HepG2 (cell line): ENCODE data around the gene YPEL4. TPM values are rescaled to one million over a fixed set of nuclear protein-coding genes. Genes with fewer than 3 reads are reported as not detected.

ENCODE experiments used
- FOXP1 ChIP-seq, 2 experiments: fragments of 450-650 bp in 1 of 2; IDR thresholded peaks; 2 replicates each; pipeline ENCODE4 v1.6.1; 2017 to 2018; ENCODE audit warnings: antibody characterized with exemption in 1 of 2
- GFI1 ChIP-seq: sonication (generic); formaldehyde crosslinking; IDR thresholded peaks from 2 replicates; pipeline ENCODE4 v1.5.0; 2020; ENCODE audit warnings: missing genetic modification reagents, mild to moderate bottlenecking, borderline replicate concordance
- GLI4 ChIP-seq: sonication (generic); formaldehyde crosslinking; IDR thresholded peaks from 2 replicates; pipeline ENCODE4 v1.5.1; 2020; ENCODE audit warnings: missing genetic modification reagents, mild to moderate bottlenecking, moderate library complexity, borderline replicate concordance
- HIVEP1 ChIP-seq: sonication (generic); formaldehyde crosslinking; IDR thresholded peaks from 2 replicates; pipeline ENCODE4 v1.4.0; 2020; ENCODE audit warnings: mild to moderate bottlenecking, missing genetic modification reagents
- HOXA7 ChIP-seq: sonication (generic); formaldehyde crosslinking; IDR thresholded peaks from 2 replicates; pipeline ENCODE4 v1.8.1; 2022; ENCODE audit warnings: mild to moderate bottlenecking, missing genetic modification reagents, moderate library complexity
- JUND ChIP-seq: sonication (generic); formaldehyde crosslinking; IDR thresholded peaks from 2 replicates; pipeline ENCODE4 v1.8.0; 2022; ENCODE audit warnings: mild to moderate bottlenecking, missing genetic modification reagents
- MAFF ChIP-seq: IDR thresholded peaks from 2 replicates; pipeline ENCODE4 v1.6.1; 2011; ENCODE audit warnings: low read depth, low read length, improper control_type of control experiment
- MEIS2 ChIP-seq: sonication (generic); formaldehyde crosslinking; IDR thresholded peaks from 2 replicates; pipeline ENCODE4 v1.9.0; 2021; ENCODE audit warnings: mild to moderate bottlenecking, missing genetic modification reagents
- MXD4 ChIP-seq: IDR thresholded peaks from 2 replicates; pipeline ENCODE4 v1.6.1; 2016; ENCODE audit warnings: mild to moderate bottlenecking, missing biosample characterization, missing genetic modification reagents
- SMAD1 ChIP-seq: sonication (generic); formaldehyde crosslinking; IDR thresholded peaks from 2 replicates; pipeline ENCODE4 v1.4.0; 2020; ENCODE audit warnings: missing genetic modification reagents, low read depth, mild to moderate bottlenecking, borderline replicate concordance
- SP4 ChIP-seq: sonication (generic); formaldehyde crosslinking; IDR thresholded peaks from 2 replicates; pipeline ENCODE4 v1.8.1; 2023; ENCODE audit warnings: mild to moderate bottlenecking, missing genetic modification reagents
- ZBTB3 ChIP-seq: sonication (generic); formaldehyde crosslinking; IDR thresholded peaks from 2 replicates; pipeline ENCODE4 v1.4.0; 2020; ENCODE audit warnings: low read depth, mild to moderate bottlenecking, moderate library complexity, missing genetic modification reagents, borderline replicate concordance
- ZFP90 ChIP-seq: sonication (generic); formaldehyde crosslinking; IDR thresholded peaks from 2 replicates; pipeline ENCODE4 v1.8.0; 2022; ENCODE audit warnings: missing genetic modification reagents, mild to moderate bottlenecking, inconsistent platforms, borderline replicate concordance
- ZNF501 ChIP-seq: sonication (generic); formaldehyde crosslinking; IDR thresholded peaks from 2 replicates; pipeline ENCODE4 v1.5.1; 2020; ENCODE audit warnings: mild to moderate bottlenecking, moderate library complexity, missing genetic modification reagents
- ZNF557 ChIP-seq: sonication (generic); formaldehyde crosslinking; IDR thresholded peaks from 2 replicates; pipeline ENCODE4 v1.4.0; 2020; ENCODE audit warnings: missing genetic modification reagents
- ZSCAN31 ChIP-seq: sonication (generic); formaldehyde crosslinking; IDR thresholded peaks from 2 replicates; pipeline ENCODE4 v1.5.0; 2020; ENCODE audit warnings: low read depth, mild to moderate bottlenecking, missing genetic modification reagents
- polyA plus RNA-seq, 8 experiments: library from polyadenylated mRNA; depleted of rRNA in 3 of 8; stranded (reverse) in 7 of 8; unstranded in 1 of 8; fragments of >200 nt; fragmentation: Illumina TruSeq in 4 of 8; extraction: Trizol in 4 of 8; gene quantifications; 2 replicates each; pipeline versions ENCODE4 v1.2.1 to v1.2.3, GENCODE V29; 2011 to 2016; ENCODE audit warnings: low read depth in 4 of 8, missing spikeins in 1 of 8, mixed read lengths in 1 of 8; ENCODE audit not compliant: insufficient read depth in 1 of 8
- total RNA-seq, 5 experiments: library from RNA; depleted of rRNA; stranded (reverse); fragments of >200 nt; fragmentation: Illumina TruSeq; extraction: Trizol; gene quantifications; 2 replicates each; pipeline ENCODE4 v1.2.3, GENCODE V29; 2016; ENCODE audit warnings: low read depth in 1 of 5
- TF ChIP-seq, protein P1 (sequence below): sonication (generic); formaldehyde crosslinking; IDR thresholded peaks from 2 replicates; pipeline ENCODE4 v1.5.1; 2020; ENCODE audit warnings: missing genetic modification reagents, mild to moderate bottlenecking, borderline replicate concordance
- TF ChIP-seq, protein P2 (sequence below): sonication (generic); formaldehyde crosslinking; IDR thresholded peaks from 2 replicates; pipeline ENCODE4 v1.4.0; 2020; ENCODE audit warnings: missing genetic modification reagents, borderline replicate concordance
- TF ChIP-seq, protein P3 (sequence below): fragments of 450-650 bp; IDR thresholded peaks from 2 replicates; pipeline ENCODE4 v1.6.1; 2016
- TF ChIP-seq, protein P4 (sequence below): sonication (generic); formaldehyde crosslinking; IDR thresholded peaks from 2 replicates; pipeline ENCODE4 v1.5.1; 2020; ENCODE audit warnings: mild to moderate bottlenecking, missing genetic modification reagents, moderate library complexity
- TF ChIP-seq, protein P5 (sequence below): sonication (generic); formaldehyde crosslinking; IDR thresholded peaks from 2 replicates; pipeline ENCODE4 v1.4.0; 2020; ENCODE audit warnings: missing genetic modification reagents
- TF ChIP-seq, protein P6 (sequence below): sonication (generic); formaldehyde crosslinking; IDR thresholded peaks from 2 replicates; pipeline ENCODE4 v1.8.0; 2023; ENCODE audit warnings: mild to moderate bottlenecking, missing genetic modification reagents

YPEL4 gene
- total and polyA plus RNA-seq, 2 of the 13 experiments (the other 11 are each of a cell fraction or from before 2014, with no cell fraction given): 0.04 TPM; not detected in 1

DNA sequence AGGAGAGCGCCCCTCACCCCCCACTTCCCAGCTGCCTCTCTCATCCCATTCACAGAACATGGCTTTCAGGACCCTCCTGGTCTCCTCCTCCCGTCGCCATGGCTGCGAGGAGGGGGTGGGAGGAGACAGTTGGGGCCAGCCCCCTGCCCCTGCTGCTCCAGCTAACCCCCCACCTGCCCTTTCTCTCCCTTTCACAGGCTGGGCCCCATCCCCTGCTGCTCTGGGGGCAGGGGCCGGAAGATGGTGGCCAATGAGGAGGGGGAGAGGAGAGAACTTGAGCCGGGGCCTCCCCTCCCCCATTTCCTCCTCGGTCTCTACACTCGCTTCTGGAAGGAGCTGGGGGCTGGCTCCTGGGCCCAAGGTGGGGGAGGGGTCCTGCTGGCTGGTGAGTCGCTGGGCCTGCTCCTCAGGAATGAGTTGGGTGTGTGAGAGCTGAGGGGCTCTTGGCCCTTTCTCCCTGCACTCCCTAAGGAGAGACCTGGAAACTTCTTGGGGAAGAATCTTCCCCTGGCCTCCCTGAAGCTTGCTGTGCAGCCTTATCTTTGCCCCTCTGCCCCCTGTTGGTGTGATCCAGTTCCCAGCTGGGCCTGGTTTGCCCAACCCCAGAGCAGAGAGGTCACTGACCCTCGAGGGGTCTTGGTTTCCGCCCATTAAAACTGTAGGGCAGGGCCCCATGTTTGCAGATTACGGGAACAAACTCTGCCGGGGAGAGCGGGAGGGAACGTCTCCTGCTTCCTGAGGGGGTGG lies 10.2 kb downstream of the YPEL4 start (continued):
- TF ChIP-seq SP4 (no peak), SMAD1 (CRISPR knock-in tag) (no peak), MAFF (no peak), ZNF557 (no peak), ZNF501 (CRISPR knock-in tag) (no peak), GFI1 (CRISPR knock-in tag) (0 out of 2 replicates have a peak, but pooled peaks have one; percentile 36), JUND (CRISPR knock-in tag) (no peak), ZFP90 (CRISPR knock-in tag) (0 out of 2 replicates have a peak, but pooled peaks have one; percentile 35), GLI4 (CRISPR knock-in tag) (no peak), ZBTB3 (no peak), FOXP1 (IDR thresholded peaks at IDR 0.05) (no peak), FOXP1 (CRISPR knock-in tag; IDR thresholded peaks at IDR 0.05) (peak; percentile 33; the same call in 1 of the 2 replicates), MEIS2 (no peak), HOXA7 (CRISPR knock-in tag) (no peak), HIVEP1 (CRISPR knock-in tag) (peak; percentile 57; the same call in 1 of the 2 replicates), MXD4 (CRISPR knock-in tag) (peak; percentile 19; the same call in 1 of the 2 replicates), ZSCAN31 (CRISPR knock-in tag) (0 out of 2 replicates have a peak, but pooled peaks have one; percentile 28)
- TF ChIP-seq, protein P1, sequence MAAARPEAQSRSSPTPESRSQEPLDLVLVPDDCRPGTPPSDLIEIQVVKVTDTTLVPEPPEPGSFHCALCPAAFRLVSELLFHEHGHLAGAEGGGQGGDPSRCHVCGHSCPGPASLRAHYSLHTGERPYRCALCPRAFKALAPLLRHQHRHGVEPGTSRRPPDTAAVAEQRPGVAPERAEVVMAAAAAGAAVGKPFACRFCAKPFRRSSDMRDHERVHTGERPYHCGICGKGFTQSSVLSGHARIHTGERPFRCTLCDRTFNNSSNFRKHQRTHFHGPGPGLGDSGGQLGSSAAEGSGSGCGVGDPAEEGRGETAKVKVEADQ (CRISPR knock-in tag): no peak
- TF ChIP-seq, protein P2, sequence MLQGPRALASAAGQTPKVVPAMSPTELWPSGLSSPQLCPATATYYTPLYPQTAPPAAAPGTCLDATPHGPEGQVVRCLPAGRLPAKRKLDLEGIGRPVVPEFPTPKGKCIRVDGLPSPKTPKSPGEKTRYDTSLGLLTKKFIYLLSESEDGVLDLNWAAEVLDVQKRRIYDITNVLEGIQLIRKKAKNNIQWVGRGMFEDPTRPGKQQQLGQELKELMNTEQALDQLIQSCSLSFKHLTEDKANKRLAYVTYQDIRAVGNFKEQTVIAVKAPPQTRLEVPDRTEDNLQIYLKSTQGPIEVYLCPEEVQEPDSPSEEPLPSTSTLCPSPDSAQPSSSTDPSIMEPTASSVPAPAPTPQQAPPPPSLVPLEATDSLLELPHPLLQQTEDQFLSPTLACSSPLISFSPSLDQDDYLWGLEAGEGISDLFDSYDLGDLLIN: no peak
- TF ChIP-seq, protein P3, sequence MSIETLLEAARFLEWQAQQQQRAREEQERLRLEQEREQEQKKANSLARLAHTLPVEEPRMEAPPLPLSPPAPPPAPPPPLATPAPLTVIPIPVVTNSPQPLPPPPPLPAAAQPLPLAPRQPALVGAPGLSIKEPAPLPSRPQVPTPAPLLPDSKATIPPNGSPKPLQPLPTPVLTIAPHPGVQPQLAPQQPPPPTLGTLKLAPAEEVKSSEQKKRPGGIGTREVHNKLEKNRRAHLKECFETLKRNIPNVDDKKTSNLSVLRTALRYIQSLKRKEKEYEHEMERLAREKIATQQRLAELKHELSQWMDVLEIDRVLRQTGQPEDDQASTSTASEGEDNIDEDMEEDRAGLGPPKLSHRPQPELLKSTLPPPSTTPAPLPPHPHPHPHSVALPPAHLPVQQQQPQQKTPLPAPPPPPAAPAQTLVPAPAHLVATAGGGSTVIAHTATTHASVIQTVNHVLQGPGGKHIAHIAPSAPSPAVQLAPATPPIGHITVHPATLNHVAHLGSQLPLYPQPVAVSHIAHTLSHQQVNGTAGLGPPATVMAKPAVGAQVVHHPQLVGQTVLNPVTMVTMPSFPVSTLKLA: no peak
- TF ChIP-seq, protein P4, sequence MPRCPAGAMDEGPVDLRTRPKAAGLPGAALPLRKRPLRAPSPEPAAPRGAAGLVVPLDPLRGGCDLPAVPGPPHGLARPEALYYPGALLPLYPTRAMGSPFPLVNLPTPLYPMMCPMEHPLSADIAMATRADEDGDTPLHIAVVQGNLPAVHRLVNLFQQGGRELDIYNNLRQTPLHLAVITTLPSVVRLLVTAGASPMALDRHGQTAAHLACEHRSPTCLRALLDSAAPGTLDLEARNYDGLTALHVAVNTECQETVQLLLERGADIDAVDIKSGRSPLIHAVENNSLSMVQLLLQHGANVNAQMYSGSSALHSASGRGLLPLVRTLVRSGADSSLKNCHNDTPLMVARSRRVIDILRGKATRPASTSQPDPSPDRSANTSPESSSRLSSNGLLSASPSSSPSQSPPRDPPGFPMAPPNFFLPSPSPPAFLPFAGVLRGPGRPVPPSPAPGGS (CRISPR knock-in tag): no peak
- TF ChIP-seq, protein P5, sequence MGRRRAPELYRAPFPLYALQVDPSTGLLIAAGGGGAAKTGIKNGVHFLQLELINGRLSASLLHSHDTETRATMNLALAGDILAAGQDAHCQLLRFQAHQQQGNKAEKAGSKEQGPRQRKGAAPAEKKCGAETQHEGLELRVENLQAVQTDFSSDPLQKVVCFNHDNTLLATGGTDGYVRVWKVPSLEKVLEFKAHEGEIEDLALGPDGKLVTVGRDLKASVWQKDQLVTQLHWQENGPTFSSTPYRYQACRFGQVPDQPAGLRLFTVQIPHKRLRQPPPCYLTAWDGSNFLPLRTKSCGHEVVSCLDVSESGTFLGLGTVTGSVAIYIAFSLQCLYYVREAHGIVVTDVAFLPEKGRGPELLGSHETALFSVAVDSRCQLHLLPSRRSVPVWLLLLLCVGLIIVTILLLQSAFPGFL: no peak
- TF ChIP-seq, protein P6, sequence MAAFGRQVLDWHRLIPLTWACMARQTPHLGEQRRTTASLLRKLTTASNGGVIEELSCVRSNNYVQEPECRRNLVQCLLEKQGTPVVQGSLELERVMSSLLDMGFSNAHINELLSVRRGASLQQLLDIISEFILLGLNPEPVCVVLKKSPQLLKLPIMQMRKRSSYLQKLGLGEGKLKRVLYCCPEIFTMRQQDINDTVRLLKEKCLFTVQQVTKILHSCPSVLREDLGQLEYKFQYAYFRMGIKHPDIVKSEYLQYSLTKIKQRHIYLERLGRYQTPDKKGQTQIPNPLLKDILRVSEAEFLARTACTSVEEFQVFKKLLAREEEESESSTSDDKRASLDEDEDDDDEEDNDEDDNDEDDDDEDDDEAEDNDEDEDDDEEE: no peak
